ENCODE measurements around the gene SPAG8. TPM values are rescaled to one million over a fixed set of nuclear protein-coding genes. Genes with fewer than 3 reads are reported as not detected.

The SPAG8 gene
- total and polyA plus RNA-seq, 2 donors = 3.1 to 3.4 TPM

Other genes starting within 250 kb of the SPAG8 start
- 9.3 TPM for gene TESK1, start 207.0 kb downstream of the SPAG8 start, total RNA-seq
- 32.8 TPM for gene TESK1, start 207.0 kb downstream of the SPAG8 start, polyA plus RNA-seq
- gene CD72, start 193.8 kb downstream of the SPAG8 start, total RNA-seq = 6.8 TPM
- 23.6 TPM for gene CD72, start 193.8 kb downstream of the SPAG8 start, polyA plus RNA-seq
- 174 TPM for gene SIT1, start 161.3 kb downstream of the SPAG8 start, total RNA-seq
- 42.2 TPM for gene SIT1, start 161.3 kb downstream of the SPAG8 start, polyA plus RNA-seq
- 22,838 TPM for gene RMRP, start 154.2 kb downstream of the SPAG8 start, total RNA-seq
- 13.0 TPM for gene RMRP, start 154.2 kb downstream of the SPAG8 start, polyA plus RNA-seq
- 25.6 TPM for gene CCDC107, start 154.0 kb downstream of the SPAG8 start, total RNA-seq
- gene CCDC107, start 154.0 kb downstream of the SPAG8 start, polyA plus RNA-seq = 43.2 TPM
- 3.9 TPM for gene ARHGEF39, start 147.1 kb downstream of the SPAG8 start, total RNA-seq
- gene ARHGEF39, start 147.1 kb downstream of the SPAG8 start, polyA plus RNA-seq = 1.5 TPM
- gene CA9, start 138.3 kb downstream of the SPAG8 start, total RNA-seq = 1.0 TPM
- gene CA9, start 138.3 kb downstream of the SPAG8 start, polyA plus RNA-seq = 0.50 TPM
- gene TPM2, start 122.3 kb downstream of the SPAG8 start, total RNA-seq = 28.6 TPM
- 475 TPM for gene TPM2, start 122.3 kb downstream of the SPAG8 start, polyA plus RNA-seq
- gene TLN1, start 80.1 kb downstream of the SPAG8 start, total RNA-seq = 83.0 TPM
- gene TLN1, start 80.1 kb downstream of the SPAG8 start, polyA plus RNA-seq = 74.5 TPM
- 23.2 TPM for gene CREB3, start 79.6 kb downstream of the SPAG8 start, total RNA-seq
- gene CREB3, start 79.6 kb downstream of the SPAG8 start, polyA plus RNA-seq = 25.6 TPM
- gene GBA2, start 63.0 kb downstream of the SPAG8 start, total RNA-seq = 21.7 TPM
- 36.9 TPM for gene GBA2, start 63.0 kb downstream of the SPAG8 start, polyA plus RNA-seq
- gene RGP1, start 63.0 kb downstream of the SPAG8 start, total RNA-seq = 7.4 TPM
- 6.5 TPM for gene RGP1, start 63.0 kb downstream of the SPAG8 start, polyA plus RNA-seq
- not detected for gene MSMP, start 58.0 kb downstream of the SPAG8 start, total RNA-seq
- gene MSMP, start 58.0 kb downstream of the SPAG8 start, polyA plus RNA-seq = 0.25 TPM
- 4.3 TPM for gene NPR2, start 20.7 kb downstream of the SPAG8 start, total RNA-seq
- 9.3 TPM for gene NPR2, start 20.7 kb downstream of the SPAG8 start, polyA plus RNA-seq
- 68.4 TPM for gene HINT2, start 2.8 kb upstream of the SPAG8 start, total RNA-seq
- 68.3 TPM for gene HINT2, start 2.8 kb upstream of the SPAG8 start, polyA plus RNA-seq
- under 0.01 TPM for gene FAM221B, start 16.5 kb upstream of the SPAG8 start, total RNA-seq
- 0.05 TPM for gene FAM221B, start 16.5 kb upstream of the SPAG8 start, polyA plus RNA-seq
- 1.5 TPM for gene TMEM8B, start 17.0 kb upstream of the SPAG8 start, total RNA-seq
- 11.9 TPM for gene TMEM8B, start 17.0 kb upstream of the SPAG8 start, polyA plus RNA-seq
- gene OR13J1, start 58.1 kb upstream of the SPAG8 start, total RNA-seq = not detected
- gene OR13J1, start 58.1 kb upstream of the SPAG8 start, polyA plus RNA-seq = not detected
- 0.14 TPM for gene HRCT1, start 93.9 kb upstream of the SPAG8 start, total RNA-seq
- 6.1 TPM for gene HRCT1, start 93.9 kb upstream of the SPAG8 start, polyA plus RNA-seq
- gene SPAAR, start 97.2 kb upstream of the SPAG8 start, total RNA-seq = 0.09 TPM
- 1.2 TPM for gene SPAAR, start 97.2 kb upstream of the SPAG8 start, polyA plus RNA-seq
- gene OR2S2, start 145.9 kb upstream of the SPAG8 start, total RNA-seq = not detected
- 0.02 TPM for gene OR2S2, start 145.9 kb upstream of the SPAG8 start, polyA plus RNA-seq
- gene RECK, start 224.7 kb upstream of the SPAG8 start, total RNA-seq = 3.3 TPM
- 6.6 TPM for gene RECK, start 224.7 kb upstream of the SPAG8 start, polyA plus RNA-seq